GM23248 (cell line): Measurements from ENCODE around the gene CHGA.

Source experiments
- EZH2 ChIP-seq: fragments of 200-600 bp; sonication (generic); IDR thresholded peaks from 2 replicates; pipeline ENCODE4 v1.6.1; 2018; ENCODE audit warnings: antibody characterized with exemption, mild to moderate bottlenecking; ENCODE audit not compliant: insufficient read depth, poor library complexity, severe bottlenecking
- EZH2phosphoT487 ChIP-seq: fragments of 200-600 bp; sonication (generic); IDR thresholded peaks from 2 replicates; pipeline ENCODE4 v1.6.1; 2018; ENCODE audit warnings: antibody characterized with exemption, moderate library complexity, mild to moderate bottlenecking, low read depth; ENCODE audit not compliant: insufficient read depth

- TF ChIP-seq EZH2phosphoT487 (no peak), EZH2 (no peak)
Measured at GRCh38 chr14:92961567-92961855, 38.6 kb downstream of the CHGA start.
